ENCODE results near the gene CTRB2.

GRCh38 chr16:75238853-75239541 is 32.0 kb upstream of the CTRB2 start:
- TF ChIP-seq, protein P1, sequence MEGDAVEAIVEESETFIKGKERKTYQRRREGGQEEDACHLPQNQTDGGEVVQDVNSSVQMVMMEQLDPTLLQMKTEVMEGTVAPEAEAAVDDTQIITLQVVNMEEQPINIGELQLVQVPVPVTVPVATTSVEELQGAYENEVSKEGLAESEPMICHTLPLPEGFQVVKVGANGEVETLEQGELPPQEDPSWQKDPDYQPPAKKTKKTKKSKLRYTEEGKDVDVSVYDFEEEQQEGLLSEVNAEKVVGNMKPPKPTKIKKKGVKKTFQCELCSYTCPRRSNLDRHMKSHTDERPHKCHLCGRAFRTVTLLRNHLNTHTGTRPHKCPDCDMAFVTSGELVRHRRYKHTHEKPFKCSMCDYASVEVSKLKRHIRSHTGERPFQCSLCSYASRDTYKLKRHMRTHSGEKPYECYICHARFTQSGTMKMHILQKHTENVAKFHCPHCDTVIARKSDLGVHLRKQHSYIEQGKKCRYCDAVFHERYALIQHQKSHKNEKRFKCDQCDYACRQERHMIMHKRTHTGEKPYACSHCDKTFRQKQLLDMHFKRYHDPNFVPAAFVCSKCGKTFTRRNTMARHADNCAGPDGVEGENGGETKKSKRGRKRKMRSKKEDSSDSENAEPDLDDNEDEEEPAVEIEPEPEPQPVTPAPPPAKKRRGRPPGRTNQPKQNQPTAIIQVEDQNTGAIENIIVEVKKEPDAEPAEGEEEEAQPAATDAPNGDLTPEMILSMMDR (conservative IDR thresholded peaks at IDR 0.05; ENCODE audit: low read length): no peak
- no peak for TF ChIP-seq EZH2phosphoT487 (IDR thresholded peaks at IDR 0.05; ENCODE audit: borderline replicate concordance, low read depth, low read length)
